Effector CD8-positive, alpha-beta T cell (primary cell): ENCODE results near the gene HMGN3.
"Not testable (repeated sequence)": the region's sequence is repeated elsewhere in the genome, so short reads cannot be mapped to it uniquely, and the experiment has no call there.

Experiments used
- DNase-seq: peaks from one replicate; lab custom pipeline; 2025; lab: John Stamatoyannopoulos, UW
- total RNA-seq, 4 experiments: gene quantifications; one replicate each; lab custom pipeline; 2026; lab: John Stamatoyannopoulos, UW

Gene HMGN3
- total RNA-seq, result 29.6 to 54.2 (median 38.2) reads per million in 4 experiments

DNA sequence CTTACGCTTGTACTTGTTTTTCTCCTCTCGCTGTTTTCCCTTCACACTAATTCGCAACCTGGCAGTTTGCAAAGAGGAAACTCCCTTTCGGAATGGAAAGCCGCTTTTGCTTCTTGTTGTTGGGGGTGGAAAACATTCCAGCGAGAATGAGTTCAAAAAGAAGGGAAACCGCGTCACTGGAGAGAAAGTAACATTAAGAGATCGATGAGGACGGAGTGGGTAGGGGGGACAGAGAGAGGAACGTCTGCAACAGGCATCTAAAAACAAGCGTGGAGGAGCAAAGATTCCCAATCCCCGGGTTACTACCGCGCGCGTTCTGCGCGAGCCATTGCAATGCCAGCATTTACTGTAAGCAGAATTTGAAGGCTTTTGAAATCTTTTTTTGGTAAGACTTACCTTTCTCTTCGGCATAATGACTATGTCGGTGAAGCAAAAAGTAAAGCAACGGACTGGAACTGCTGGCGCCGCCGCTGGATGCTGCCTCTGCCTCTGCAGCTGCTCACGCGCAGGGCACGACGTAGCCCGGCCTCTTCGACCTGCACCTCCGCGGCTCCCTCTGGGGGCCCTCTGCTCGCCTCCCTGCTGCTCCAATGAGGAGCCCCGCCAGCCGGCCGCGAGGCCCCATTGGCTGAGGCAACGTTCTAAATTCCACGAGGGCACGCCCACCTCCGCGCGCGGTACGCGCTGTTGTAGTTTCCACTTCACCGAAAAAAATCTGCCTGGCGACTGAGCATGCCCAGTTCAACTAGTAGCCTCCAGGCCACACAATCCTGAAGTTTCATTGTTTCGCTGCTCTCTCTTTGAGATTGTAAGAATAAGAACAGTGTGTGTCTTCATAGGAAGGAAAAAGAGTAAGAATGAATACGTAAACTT is at the start of gene HMGN3:
TSS of gene HMGN3 (minus strand) at position 533 of the 873 bp plus-strand sequence.
- peak; percentile 88 for DNase-seq

DNA sequence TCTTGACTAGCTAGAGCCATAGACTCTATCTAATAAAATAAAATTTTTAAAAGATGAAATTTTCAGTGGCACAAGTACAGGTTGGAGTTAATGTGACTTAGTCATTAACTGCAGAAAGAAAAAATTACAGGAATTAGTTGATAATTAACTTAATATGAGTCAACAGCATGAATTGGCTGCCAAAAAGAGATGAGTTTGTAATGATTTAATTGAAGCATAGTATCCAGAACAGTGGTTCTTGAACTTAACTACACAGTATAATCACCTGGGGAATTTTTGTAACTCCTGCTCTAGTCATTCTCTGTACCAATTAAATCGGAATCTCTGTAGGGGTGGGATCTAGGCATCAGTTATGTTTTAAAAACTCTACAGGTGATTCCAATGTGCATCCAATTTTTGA is 46.3 kb upstream of the HMGN3 start:
- DNase-seq, result no peak

DNA sequence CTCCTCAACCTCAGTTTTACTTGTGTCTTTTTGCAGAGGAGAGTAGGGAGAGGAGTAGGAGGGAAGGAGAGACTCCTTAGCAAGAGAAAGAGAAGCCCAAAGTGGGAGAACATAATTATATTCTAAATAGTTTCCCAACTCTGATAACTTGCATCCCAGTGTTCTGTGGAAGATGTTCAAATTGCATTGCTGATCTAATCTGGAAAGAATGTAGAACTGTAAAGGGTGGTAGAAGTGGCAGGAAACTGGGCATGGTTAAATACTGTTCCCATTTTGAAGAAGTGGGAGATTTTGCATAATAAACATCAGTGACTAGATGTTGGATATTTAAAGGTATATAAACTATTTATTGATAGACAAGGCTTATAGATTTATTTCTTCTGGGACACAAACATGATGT is 42.6 kb upstream of the HMGN3 start:
- DNase-seq, result no peak

DNA sequence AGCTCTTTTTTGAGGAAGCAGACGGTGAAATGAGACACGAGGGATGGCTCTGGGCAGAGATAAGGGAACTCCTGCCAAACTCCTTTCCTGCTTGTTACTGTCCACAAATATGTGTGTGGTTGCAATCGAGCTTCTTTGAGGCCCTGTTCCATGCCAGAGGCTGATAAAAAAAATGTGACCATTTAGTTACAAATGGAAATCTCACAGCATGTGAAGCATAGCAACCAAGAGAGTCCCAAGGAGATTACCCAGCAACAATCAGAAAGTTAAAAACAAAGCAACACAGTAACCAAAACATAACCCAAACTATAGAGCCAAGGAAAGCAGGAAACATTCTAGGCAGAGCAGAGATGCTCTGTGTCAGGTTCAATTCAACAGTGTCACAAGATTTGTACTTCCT is 35.4 kb upstream of the HMGN3 start:
- no peak for DNase-seq

DNA sequence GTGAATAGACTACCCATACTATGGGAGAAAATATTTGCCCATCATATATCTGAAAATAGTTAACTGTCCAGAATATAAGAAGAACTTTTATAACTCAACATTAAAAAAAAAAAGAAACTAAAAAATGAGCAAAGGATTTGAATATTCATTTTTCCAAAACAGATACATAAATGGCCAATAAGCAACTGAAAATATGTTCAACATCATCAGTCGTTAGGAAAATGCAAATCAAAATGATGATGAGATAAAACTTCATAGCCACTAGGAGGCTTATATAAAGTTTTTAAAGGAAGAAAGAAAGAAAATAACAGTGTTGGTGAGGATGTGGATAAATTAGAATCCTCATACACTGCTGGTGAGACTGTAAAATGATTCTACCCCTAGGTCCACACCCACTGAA is 32.6 kb upstream of the HMGN3 start:
- DNase-seq, result no peak

GRCh38 chr6:79266051-79266450 is 31.6 kb upstream of the HMGN3 start:
- no peak for DNase-seq

- no peak for DNase-seq
These were observed 28.9 kb upstream of the HMGN3 start for GRCh38 chr6:79263359-79263758.

- no peak for DNase-seq
These were observed 27.2 kb upstream of the HMGN3 start for GRCh38 chr6:79261666-79262065.

- DNase-seq, result no peak
These were observed 26.3 kb upstream of the HMGN3 start for GRCh38 chr6:79260772-79261171.

- no peak for DNase-seq
These were observed 23.1 kb upstream of the HMGN3 start for GRCh38 chr6:79257381-79258205.

- DNase-seq, result not testable (repeated sequence)
These were observed 22.3 kb upstream of the HMGN3 start for GRCh38 chr6:79256770-79257169.

DNA sequence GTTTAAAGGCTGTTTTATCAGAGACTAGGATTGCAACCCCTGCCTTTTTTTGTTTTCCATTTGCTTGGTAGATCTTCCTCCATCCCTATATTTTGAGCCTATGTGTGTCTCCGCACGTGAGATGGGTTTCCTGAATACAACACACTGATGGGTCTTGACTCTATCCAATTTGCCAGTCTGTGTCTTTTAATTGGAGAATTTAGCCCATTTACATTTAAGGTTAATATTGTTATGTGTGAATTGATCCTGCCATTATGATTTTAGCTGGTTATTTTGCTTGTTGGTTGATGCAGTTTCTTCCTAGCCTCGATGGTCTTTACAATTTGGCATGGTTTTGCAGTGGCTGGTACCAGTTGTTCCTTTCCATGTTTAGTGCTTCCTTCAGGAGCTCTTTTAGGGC is 20.6 kb upstream of the HMGN3 start:
- DNase-seq, result not testable (repeated sequence)

- DNase-seq, result no peak
These were observed 16.1 kb upstream of the HMGN3 start for GRCh38 chr6:79250559-79250958.

DNA sequence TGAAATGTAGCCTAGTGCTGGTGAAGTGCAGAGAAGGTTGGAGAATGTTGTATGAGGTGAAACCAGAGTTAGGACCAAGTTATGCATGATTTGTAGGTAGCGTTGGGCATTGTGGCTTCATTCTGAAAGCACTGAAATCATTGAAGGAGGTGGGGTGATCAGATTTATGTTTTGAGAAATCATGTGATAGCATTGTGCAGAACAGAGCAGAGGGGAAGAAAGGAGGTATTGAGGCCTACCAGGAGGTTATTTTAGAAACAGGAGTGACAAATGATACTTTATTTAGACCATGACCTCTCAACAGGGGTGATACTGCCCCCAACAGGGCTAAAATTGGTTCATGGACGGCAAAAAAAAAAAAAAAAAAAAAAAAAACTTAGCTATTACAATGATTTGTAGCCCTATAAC is 15.6 kb upstream of the HMGN3 start:
- no peak for DNase-seq

- no peak for DNase-seq
These were observed 14.7 kb upstream of the HMGN3 start for GRCh38 chr6:79249136-79249535.

DNA sequence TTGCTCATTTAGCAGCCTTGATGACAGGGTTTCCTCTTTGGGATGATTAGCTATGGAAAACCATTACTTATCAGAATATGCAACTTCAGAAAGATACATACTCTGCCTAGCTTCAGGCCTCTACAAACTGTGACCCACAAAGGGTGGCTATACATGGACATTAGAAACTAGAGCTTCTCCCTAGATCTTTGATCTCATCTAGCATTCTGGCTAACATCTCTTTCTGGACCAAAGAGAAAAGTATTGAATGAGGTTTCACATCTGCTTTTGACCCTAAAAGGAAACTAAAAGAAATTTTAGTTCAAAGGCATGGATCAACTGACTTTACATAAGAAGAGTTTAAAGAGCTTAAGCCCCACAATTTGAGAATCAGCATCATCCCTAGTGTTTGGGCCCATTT is 12.4 kb upstream of the HMGN3 start:
- DNase-seq, result no peak

- DNase-seq, result no peak
These were observed 6.7 kb upstream of the HMGN3 start for GRCh38 chr6:79241228-79241627.

- DNase-seq, result no peak
These were observed 6.0 kb upstream of the HMGN3 start for GRCh38 chr6:79240509-79240908.

DNA sequence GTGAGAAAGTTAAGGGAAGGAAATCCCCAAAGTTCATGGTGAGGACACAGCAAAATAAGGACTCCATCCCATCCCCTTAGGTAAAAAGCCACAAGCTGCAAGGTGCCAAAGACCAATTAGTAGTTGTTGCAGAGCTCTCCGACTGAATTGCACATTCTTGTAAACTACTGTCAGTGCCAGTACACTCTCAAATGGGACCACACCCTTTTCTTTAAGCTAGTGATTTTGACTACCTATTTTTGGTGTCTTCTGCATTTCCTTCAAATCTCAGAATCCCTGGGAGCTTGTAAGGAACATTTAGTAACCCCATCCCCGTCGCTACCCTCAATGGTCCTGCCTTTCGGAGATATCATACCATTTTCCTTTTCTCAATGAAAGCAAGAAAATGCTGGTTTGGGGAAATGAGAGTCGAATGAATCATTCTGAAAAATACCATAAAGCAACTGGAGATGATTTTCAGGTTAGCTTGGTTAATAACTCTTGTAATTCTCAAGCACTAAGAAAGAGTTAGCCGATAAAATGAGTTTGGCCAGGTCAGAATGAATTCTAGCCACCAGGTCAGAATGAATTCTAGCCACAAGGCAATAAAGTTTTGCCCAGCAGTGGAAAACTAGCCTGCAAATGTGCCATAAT is 5.2 kb upstream of the HMGN3 start:
- DNase-seq, result no peak

- DNase-seq, result no peak
These were observed 4.4 kb upstream of the HMGN3 start for GRCh38 chr6:79238919-79239318.

- DNase-seq, result no peak
These were observed 2.2 kb upstream of the HMGN3 start for GRCh38 chr6:79236711-79237110.

DNA sequence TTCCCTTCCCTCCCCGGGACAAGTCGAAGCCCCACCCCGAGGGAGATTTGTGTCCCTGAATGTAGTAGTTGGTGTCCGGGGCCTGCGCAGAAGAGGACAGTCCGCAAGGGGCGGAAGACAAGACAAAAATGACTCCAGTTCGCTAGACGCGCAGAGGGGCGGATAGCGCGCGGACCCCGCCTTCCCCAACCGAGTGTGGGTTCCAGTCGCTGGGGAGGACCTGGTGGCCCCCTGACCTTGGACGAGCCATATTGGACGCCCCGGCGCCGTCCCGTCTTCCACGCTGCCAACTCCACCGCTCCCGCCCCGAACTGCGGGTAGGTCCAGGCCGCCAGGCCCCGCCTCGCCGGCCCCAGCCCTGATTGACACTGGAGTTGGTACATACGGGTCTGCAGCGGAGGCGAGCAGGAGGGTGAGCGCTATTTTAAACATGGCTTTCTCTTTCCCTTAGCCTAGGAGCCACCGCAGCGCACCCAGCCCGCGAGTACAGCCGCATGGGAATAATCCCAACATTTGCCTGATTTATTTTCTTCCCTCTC is 802 bp downstream of the HMGN3 start:
- peak; percentile 49 for DNase-seq
